ENCODE results near the gene ZBTB42.

ZBTB42 gene

GRCh38 chr14:104787736-104788135 is 13.2 kb upstream of the ZBTB42 start:
- TF ChIP-seq EGR1 (IDR thresholded peaks at IDR 0.05) = no peak
- TF ChIP-seq RAD21 (IDR thresholded peaks at IDR 0.05; ENCODE audit: low read depth) = no peak
- TF ChIP-seq FOXM1 (IDR thresholded peaks at IDR 0.05; ENCODE audit: borderline replicate concordance, low read depth) = no peak
- no peak for TF ChIP-seq ZBTB7A (IDR thresholded peaks at IDR 0.05; ENCODE audit: low read depth)
- no peak for TF ChIP-seq NFIC (IDR thresholded peaks at IDR 0.05)
- no peak for TF ChIP-seq YY1 (IDR thresholded peaks at IDR 0.05; ENCODE audit: low read depth)
- no peak for TF ChIP-seq TEAD4 (IDR thresholded peaks at IDR 0.05)
- no peak for TF ChIP-seq MAX (IDR thresholded peaks at IDR 0.05)
- TF ChIP-seq USF1 (IDR thresholded peaks at IDR 0.05) = no peak
- no peak for TF ChIP-seq TCF12 (IDR thresholded peaks at IDR 0.05; ENCODE audit: low read depth)
- TF ChIP-seq REST (IDR thresholded peaks at IDR 0.05; ENCODE audit: low read depth) = no peak
- no peak for TF ChIP-seq EP300 (IDR thresholded peaks at IDR 0.05; ENCODE audit: borderline replicate concordance)
- TF ChIP-seq TAF1 (IDR thresholded peaks at IDR 0.05; ENCODE audit: low read depth) = no peak
- no peak for TF ChIP-seq CREB1 (IDR thresholded peaks at IDR 0.05; ENCODE audit: low read depth)

GRCh38 chr14:104788161-104788818 is 12.6 kb upstream of the ZBTB42 start:
- no peak for TF ChIP-seq NFIC (IDR thresholded peaks at IDR 0.05)
- TF ChIP-seq CREB1 (IDR thresholded peaks at IDR 0.05; ENCODE audit: low read depth) = no peak
- no peak for TF ChIP-seq ZBTB7A (IDR thresholded peaks at IDR 0.05; ENCODE audit: low read depth)
- TF ChIP-seq EP300 (IDR thresholded peaks at IDR 0.05; ENCODE audit: borderline replicate concordance) = no peak
- no peak for TF ChIP-seq TCF12 (IDR thresholded peaks at IDR 0.05; ENCODE audit: low read depth)
- TF ChIP-seq EGR1 (IDR thresholded peaks at IDR 0.05) = no peak
- TF ChIP-seq YY1 (IDR thresholded peaks at IDR 0.05; ENCODE audit: low read depth) = no peak
- no peak for TF ChIP-seq USF1 (IDR thresholded peaks at IDR 0.05)
- TF ChIP-seq MAX (IDR thresholded peaks at IDR 0.05) = no peak
- TF ChIP-seq RAD21 (IDR thresholded peaks at IDR 0.05; ENCODE audit: low read depth) = no peak
- TF ChIP-seq REST (IDR thresholded peaks at IDR 0.05; ENCODE audit: low read depth) = no peak
- no peak for TF ChIP-seq FOXM1 (IDR thresholded peaks at IDR 0.05; ENCODE audit: borderline replicate concordance, low read depth)
- TF ChIP-seq TEAD4 (IDR thresholded peaks at IDR 0.05) = no peak
- TF ChIP-seq CEBPB (IDR thresholded peaks at IDR 0.05) = no peak
- TF ChIP-seq TAF1 (IDR thresholded peaks at IDR 0.05; ENCODE audit: low read depth) = no peak

- no peak for TF ChIP-seq CEBPB (IDR thresholded peaks at IDR 0.05)
- no peak for TF ChIP-seq EP300 (IDR thresholded peaks at IDR 0.05; ENCODE audit: borderline replicate concordance)
- TF ChIP-seq RAD21 (IDR thresholded peaks at IDR 0.05; ENCODE audit: low read depth) = no peak
- no peak for TF ChIP-seq MAX (IDR thresholded peaks at IDR 0.05)
- TF ChIP-seq TCF12 (IDR thresholded peaks at IDR 0.05; ENCODE audit: low read depth) = no peak
- no peak for TF ChIP-seq EGR1 (IDR thresholded peaks at IDR 0.05)
- TF ChIP-seq USF1 (IDR thresholded peaks at IDR 0.05) = no peak
- TF ChIP-seq TEAD4 (IDR thresholded peaks at IDR 0.05) = no peak
- TF ChIP-seq TAF1 (IDR thresholded peaks at IDR 0.05; ENCODE audit: low read depth) = no peak
- TF ChIP-seq FOXM1 (IDR thresholded peaks at IDR 0.05; ENCODE audit: borderline replicate concordance, low read depth) = no peak
- no peak for TF ChIP-seq YY1 (IDR thresholded peaks at IDR 0.05; ENCODE audit: low read depth)
- TF ChIP-seq ZBTB7A (IDR thresholded peaks at IDR 0.05; ENCODE audit: low read depth) = no peak
- no peak for TF ChIP-seq NFIC (IDR thresholded peaks at IDR 0.05)
- TF ChIP-seq CREB1 (IDR thresholded peaks at IDR 0.05; ENCODE audit: low read depth) = no peak
These were observed 11.8 kb upstream of the ZBTB42 start for GRCh38 chr14:104788873-104789663.

Data from Ishikawa (cell line).